B cell (primary cell): Measurements from ENCODE around the gene DUSP15. TPM values are rescaled to one million over a fixed set of nuclear protein-coding genes. Genes with fewer than 3 reads are reported as not detected.

Experiments
- ATAC-seq: fragments of 200-7000 bp; cut with Tn5 transposase; one replicate; pipeline ENCODE4 v1.10.0; 2021; ENCODE audit warnings: low read depth, mild to moderate bottlenecking, moderate number of reproducible peaks, moderate library complexity
- CTCF ChIA-PET: fragments of 350-600 bp; sonication (Branson Sonifier 250); formaldehyde crosslinking; loops from one replicate; lab custom pipeline; 2021; ENCODE audit warnings: antibody characterized with exemption, inconsistent platforms; lab: Charles Lee
- POLR2A ChIA-PET: fragments of 350-600 bp; sonication (Branson Sonifier 250); formaldehyde crosslinking; loops from one replicate; lab custom pipeline; 2021; ENCODE audit warnings: antibody characterized with exemption; lab: Charles Lee
- DNase-seq: peaks from one replicate; pipeline ENCODE4 v3.0.0; 2013
- H2AFZ ChIP-seq: 2 replicates; pipeline ENCODE4 v1.6.1; 2012; ENCODE audit warnings: mild to moderate bottlenecking, low read depth, low read length; ENCODE audit not compliant: insufficient read depth, poor library complexity, severe bottlenecking
- H3K27ac ChIP-seq, 2 donors: 1 replicate in 1 of 2; 2 replicates in 1 of 2; pipeline ENCODE4 v1.5.1; 2012 to 2013; ENCODE audit warnings: low read length in 2 of 2, mild to moderate bottlenecking in 2 of 2, moderate library complexity in 1 of 2
- H3K27me3 ChIP-seq, 4 experiments: fragments of 200-600 bp in 1 of 4; sonication (generic) in 1 of 4; replicated peaks in 1 of 4; 1 replicate in 2 of 4; 2 replicates in 2 of 4; pipeline versions ENCODE4 v1.6.1 to v1.7.0; 2013 to 2016; ENCODE audit warnings: low read length in 3 of 4, mild to moderate bottlenecking in 2 of 4, mixed read lengths in 1 of 4, moderate library complexity in 1 of 4; ENCODE audit not compliant: insufficient read depth in 4 of 4, control insufficient read depth in 3 of 4; ENCODE audit errors: control extremely low read depth in 1 of 4
- H3K36me3 ChIP-seq, 2 experiments: replicated peaks in 1 of 2; 1 replicate in 1 of 2; 2 replicates in 1 of 2; pipeline versions ENCODE4 v1.6.1 to v1.7.1; 2013; ENCODE audit warnings: low read length in 1 of 2; ENCODE audit not compliant: insufficient read depth in 2 of 2, control insufficient read depth in 1 of 2; ENCODE audit errors: control extremely low read depth in 1 of 2, extremely low read depth in 1 of 2
- H3K4me1 ChIP-seq, 2 donors: fragments of 200-600 bp in 1 of 2; sonication (generic) in 1 of 2; 1 replicate in 1 of 2; 2 replicates in 1 of 2; pipeline versions ENCODE4 v1.5.1 to v1.6.1; 2013 to 2017; ENCODE audit warnings: low read length in 2 of 2; ENCODE audit not compliant: control insufficient read depth in 2 of 2, insufficient read depth in 2 of 2
- H3K4me2 ChIP-seq: replicated peaks from 2 replicates; pipeline ENCODE3; 2012; ENCODE audit warnings: mild to moderate bottlenecking, low read depth, low read length; ENCODE audit not compliant: poor library complexity, severe bottlenecking
- H3K4me3 ChIP-seq, 5 experiments: fragments of 200-600 bp in 1 of 5; sonication (generic) in 1 of 5; 1 replicate in 3 of 5; 2 replicates in 2 of 5; pipeline versions ENCODE4 v1.5.1 to v1.7.0; 2011 to 2016; ENCODE audit warnings: low read length in 4 of 5, mild to moderate bottlenecking in 4 of 5, low read depth in 2 of 5, control low read depth in 1 of 5, moderate library complexity in 1 of 5; ENCODE audit not compliant: insufficient read depth in 1 of 5; ENCODE audit errors: control extremely low read depth in 1 of 5, extremely low read depth in 1 of 5
- H3K79me2 ChIP-seq: fragments of 200-600 bp; sonication (generic); one replicate; pipeline ENCODE4 v1.6.0; 2016; ENCODE audit warnings: low read length; ENCODE audit not compliant: control insufficient read depth, insufficient read depth
- H3K9ac ChIP-seq: fragments of 200-600 bp; sonication (generic); 2 replicates; pipeline ENCODE4 v1.6.1; 2017; ENCODE audit warnings: mild to moderate bottlenecking, low read length, moderate library complexity
- H3K9me3 ChIP-seq, 3 donors: one replicate each; pipeline versions ENCODE4 v1.6.1 to v1.7.1; 2013; ENCODE audit warnings: low read length in 2 of 3; ENCODE audit not compliant: control insufficient read depth in 2 of 3, insufficient read depth in 1 of 3; ENCODE audit errors: control extremely low read depth in 1 of 3
- H4K20me1 ChIP-seq: 2 replicates; pipeline ENCODE4 v1.6.0; 2012; ENCODE audit warnings: mild to moderate bottlenecking, low read length; ENCODE audit not compliant: insufficient read depth, control insufficient read depth, poor library complexity, severe bottlenecking
- H3K27ac Mint-ChIP-seq: one replicate; pipeline ENCODE4 v1.8.0; 2021; ENCODE audit warnings: mixed read lengths
- H3K27me3 Mint-ChIP-seq: one replicate; pipeline ENCODE4 v1.8.0; 2021; ENCODE audit warnings: mixed read lengths
- H3K4me1 Mint-ChIP-seq: one replicate; pipeline ENCODE4 v1.8.0; 2021; ENCODE audit warnings: mixed read lengths
- H3K4me3 Mint-ChIP-seq: one replicate; pipeline ENCODE4 v1.8.0; 2021; ENCODE audit warnings: mixed read lengths
- H3K9me3 Mint-ChIP-seq: one replicate; pipeline ENCODE4 v1.8.0; 2022; ENCODE audit warnings: mixed read lengths; ENCODE audit not compliant: insufficient read depth
- EZH2 ChIP-seq: IDR thresholded peaks from 2 replicates; pipeline ENCODE4 v1.6.1; 2012; ENCODE audit warnings: borderline replicate concordance, low read depth, mild to moderate bottlenecking, moderate library complexity, low read length; ENCODE audit not compliant: insufficient read depth, poor library complexity, severe bottlenecking
- WGBS: methylation state at CpG from one replicate; pipeline ENCODE4 v1.1.5; 2013; ENCODE audit warnings: missing lambda C conversion rate; ENCODE audit not compliant: insufficient coverage; 5-methylcytosine and 5-hydroxymethylcytosine counted together
- intact Hi-C: fragments of 100-400 bp; cut with micrococcal nuclease; formaldehyde crosslinking; loops from one replicate; pipeline ENCODE4 v1.10.0; 2022
- polyA plus RNA-seq: library from polyadenylated mRNA; depleted of rRNA; stranded (reverse); fragments of >200 nt; gene quantifications from 2 replicates; pipeline ENCODE4 v1.2.3, GENCODE V29; 2012
- small RNA-seq: library from RNA; depleted of rRNA; stranded (forward); fragments of <200 nt; gene quantifications from one replicate; pipeline ENCODE3, GENCODE V24; 2012; ENCODE audit warnings: low replicate concordance, low read depth; ENCODE audit not compliant: insufficient read length
- total RNA-seq, 2 donors: library from RNA; stranded (reverse); fragments of 120-200 nt in 1 of 2; gene quantifications; 1 replicate in 1 of 2; 2 replicates in 1 of 2; pipeline versions ENCODE4 v1.2.3 to v1.2.4, GENCODE V29; 2013 to 2022
- TF ChIP-seq, protein P1 (sequence below): fragments of 200-600 bp; IDR thresholded peaks from one replicate; pipeline ENCODE4 v1.8.0; 2022; ENCODE audit warnings: antibody characterized with exemption, mild to moderate bottlenecking

Gene DUSP15
- total and polyA plus RNA-seq, 2 donors (not counting 1 experiment from before 2014, with no cell fraction given) = 0.78 to 3.3 TPM

DNA sequence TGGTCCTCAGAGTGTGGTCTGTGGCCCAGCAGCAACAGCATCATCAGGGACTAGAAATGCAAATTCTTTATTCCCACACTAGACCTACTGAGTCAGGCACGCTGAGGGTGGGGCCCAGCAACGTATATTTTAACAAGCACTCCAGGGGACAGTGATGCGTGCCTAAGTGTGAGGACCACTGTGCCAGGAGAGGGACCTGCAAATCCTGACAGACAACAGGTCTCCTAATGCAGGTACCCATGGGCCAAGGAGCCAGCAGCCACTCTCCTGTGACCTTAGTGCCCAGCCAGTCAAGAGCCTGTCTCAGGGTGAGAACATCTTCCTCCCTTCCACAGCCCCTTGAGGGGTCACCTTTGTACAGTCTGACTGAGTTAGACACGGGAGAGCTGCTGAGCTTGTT lies 59.1 kb downstream of the DUSP15 start:
- Mint-ChIP-seq H3K27me3 (no peaks in the 10 kb centered on the region), H3K4me1 (peaks cover 16% of the 10 kb centered on the region), H3K4me3 (no peak overlapping the region), H3K9me3 (no peaks in the 10 kb centered on the region), H3K27ac (no peak overlapping the region)
- Histone ChIP-seq H3K4me3 (no peak overlapping the region), H3K9me3 (no peaks in the 10 kb centered on the region), H2AFZ (no peak overlapping the region), H3K4me1 (peaks cover 12 to 23% of the 10 kb centered on the region in 2 donors), H3K9ac (no peak overlapping the region), H3K27me3 (no peaks in the 10 kb centered on the region), H3K27ac (no peak overlapping the region), H3K36me3 (no peaks in the 10 kb centered on the region), H3K4me2 (no peak overlapping the region), H3K79me2 (no peaks in the 10 kb centered on the region), H4K20me1 (no peaks in the 10 kb centered on the region)
- POLR2A ChIA-PET = no interaction called here
- CTCF ChIA-PET = no interaction called here
- 84% methylated on average over 3 of the region's 4 CpGs for WGBS
- DNase-seq = no peak
- ATAC-seq = no peak
- intact Hi-C loops = no loop called here
- no peak for TF ChIP-seq EZH2
- TF ChIP-seq, protein P1, sequence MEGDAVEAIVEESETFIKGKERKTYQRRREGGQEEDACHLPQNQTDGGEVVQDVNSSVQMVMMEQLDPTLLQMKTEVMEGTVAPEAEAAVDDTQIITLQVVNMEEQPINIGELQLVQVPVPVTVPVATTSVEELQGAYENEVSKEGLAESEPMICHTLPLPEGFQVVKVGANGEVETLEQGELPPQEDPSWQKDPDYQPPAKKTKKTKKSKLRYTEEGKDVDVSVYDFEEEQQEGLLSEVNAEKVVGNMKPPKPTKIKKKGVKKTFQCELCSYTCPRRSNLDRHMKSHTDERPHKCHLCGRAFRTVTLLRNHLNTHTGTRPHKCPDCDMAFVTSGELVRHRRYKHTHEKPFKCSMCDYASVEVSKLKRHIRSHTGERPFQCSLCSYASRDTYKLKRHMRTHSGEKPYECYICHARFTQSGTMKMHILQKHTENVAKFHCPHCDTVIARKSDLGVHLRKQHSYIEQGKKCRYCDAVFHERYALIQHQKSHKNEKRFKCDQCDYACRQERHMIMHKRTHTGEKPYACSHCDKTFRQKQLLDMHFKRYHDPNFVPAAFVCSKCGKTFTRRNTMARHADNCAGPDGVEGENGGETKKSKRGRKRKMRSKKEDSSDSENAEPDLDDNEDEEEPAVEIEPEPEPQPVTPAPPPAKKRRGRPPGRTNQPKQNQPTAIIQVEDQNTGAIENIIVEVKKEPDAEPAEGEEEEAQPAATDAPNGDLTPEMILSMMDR = no peak

Small RNA genes lying within 50 kb of the gene (small RNA-seq; reads per million reads assigned to genes)
- 6.8 reads per million, percentile 77 among the genes with 10 or more reads in this experiment for gene RNU1-94P

Other genes with a start within 250 kb of the DUSP15 start
- not detected in 2 replicates for gene COX4I2, start 232.6 kb downstream of the DUSP15 start, total RNA-seq
- gene COX4I2, start 232.6 kb downstream of the DUSP15 start, polyA plus RNA-seq = not detected in 2 replicates
- 27.6 and 33.0 TPM in 2 replicates for gene BCL2L1, start 147.7 kb downstream of the DUSP15 start, total RNA-seq
- 9.5 and 10.1 TPM in 2 replicates for gene BCL2L1, start 147.7 kb downstream of the DUSP15 start, polyA plus RNA-seq
- gene TPX2, start 131.2 kb downstream of the DUSP15 start, total RNA-seq = 0.30 and 0.41 TPM in 2 replicates
- 0.27 and 0.31 TPM in 2 replicates for gene TPX2, start 131.2 kb downstream of the DUSP15 start, polyA plus RNA-seq
- gene MYLK2, start 51.2 kb downstream of the DUSP15 start, total RNA-seq = not detected in 2 replicates
- gene MYLK2, start 51.2 kb downstream of the DUSP15 start, polyA plus RNA-seq = not detected in 2 replicates
- not detected in 2 replicates for gene FOXS1, start 24.9 kb downstream of the DUSP15 start, total RNA-seq
- gene FOXS1, start 24.9 kb downstream of the DUSP15 start, polyA plus RNA-seq = not detected in 2 replicates
- 0.74 and 1.2 TPM in 2 replicates for gene TTLL9, start 107 bp upstream of the DUSP15 start, total RNA-seq
- gene TTLL9, start 107 bp upstream of the DUSP15 start, polyA plus RNA-seq = 0.76 and 1.1 TPM in 2 replicates
- gene PDRG1, start 81.5 kb upstream of the DUSP15 start, total RNA-seq = 10.9 and 12.7 TPM in 2 replicates
- gene PDRG1, start 81.5 kb upstream of the DUSP15 start, polyA plus RNA-seq = 18.6 and 25.9 TPM in 2 replicates
- 0.05 and 0.10 TPM in 2 replicates for gene XKR7, start 97.6 kb upstream of the DUSP15 start, total RNA-seq
- 0.09 and 0.12 TPM in 2 replicates for gene XKR7, start 97.6 kb upstream of the DUSP15 start, polyA plus RNA-seq
- gene CCM2L, start 139.9 kb upstream of the DUSP15 start, total RNA-seq = not detected in 2 replicates
- not detected in 2 replicates for gene CCM2L, start 139.9 kb upstream of the DUSP15 start, polyA plus RNA-seq
- gene HCK, start 181.7 kb upstream of the DUSP15 start, total RNA-seq = 48.1 and 48.6 TPM in 2 replicates
- gene HCK, start 181.7 kb upstream of the DUSP15 start, polyA plus RNA-seq = 23.4 and 33.3 TPM in 2 replicates
- 50.4 and 53.8 TPM in 2 replicates for gene TM9SF4, start 239.2 kb upstream of the DUSP15 start, total RNA-seq
- gene TM9SF4, start 239.2 kb upstream of the DUSP15 start, polyA plus RNA-seq = 23.5 and 27.7 TPM in 2 replicates